Endothelial cell of umbilical vein (primary cell): ENCODE data around the gene UST. TPM values are rescaled to one million over a fixed set of nuclear protein-coding genes. Genes with fewer than 3 reads are reported as not detected.

Source experiments
- BruUV-seq: library from RNA; stranded (reverse); fragments of 400-500 nt; replicated peaks from 2 replicates; lab custom pipeline; 2021; lab: Mats Ljungman, UMichigan
- CTCF ChIA-PET: fragments of 300-600, 350-600 bp; sonication (Branson Sonifier 250); formaldehyde crosslinking; loops from one replicate; lab custom pipeline; 2021; ENCODE audit warnings: antibody characterized with exemption, inconsistent platforms; lab: Charles Lee
- POLR2A ChIA-PET: fragments of 300-600, 350-600 bp; sonication (Branson Sonifier 250); formaldehyde crosslinking; loops from one replicate; lab custom pipeline; 2021; ENCODE audit warnings: antibody characterized with exemption, inconsistent platforms; lab: Charles Lee
- DNase-seq: peaks from one replicate; pipeline ENCODE4 v3.0.0-alpha.2; 2011; ENCODE audit warnings: low read depth, low spot score
- FAIRE-seq: peaks from 2 replicates; lab custom pipeline; 2011; peaks lifted over from hg19 to GRCh38; lab: Jason Lieb, UNC
- H2AFZ ChIP-seq: 2 replicates; pipeline ENCODE4 v1.6.0; 2012; ENCODE audit warnings: low read depth, low read length, control low read depth, inconsistent platforms
- H3K27ac ChIP-seq: 2 replicates; pipeline ENCODE4 v1.5.1; 2011; ENCODE audit warnings: low read depth, mild to moderate bottlenecking, control low read depth, low read length, moderate library complexity; ENCODE audit not compliant: insufficient read depth
- H3K27me3 ChIP-seq, 2 experiments: 2 replicates each; pipeline versions ENCODE4 v1.6.0 to v1.6.1; 2011; ENCODE audit warnings: low read length in 2 of 2, mixed read lengths in 1 of 2; ENCODE audit not compliant: control insufficient read depth in 2 of 2, insufficient read depth in 2 of 2
- H3K36me3 ChIP-seq, 2 experiments: 2 replicates in 1 of 2; 3 replicates in 1 of 2; pipeline ENCODE4 v1.5.1; 2011; ENCODE audit warnings: low read length in 2 of 2, mild to moderate bottlenecking in 1 of 2, moderate library complexity in 1 of 2; ENCODE audit not compliant: control insufficient read depth in 2 of 2, insufficient read depth in 2 of 2; ENCODE audit errors: extremely low read depth in 1 of 2
- H3K4me1 ChIP-seq: 3 replicates; pipeline ENCODE4 v1.5.1; 2011; ENCODE audit warnings: mild to moderate bottlenecking, low read length; ENCODE audit not compliant: control insufficient read depth, insufficient read depth; ENCODE audit errors: extremely low read depth
- H3K4me2 ChIP-seq: 2 replicates; pipeline ENCODE4 v1.6.1; 2011; ENCODE audit warnings: low read length, control low read depth, mixed read lengths; ENCODE audit not compliant: insufficient read depth
- H3K4me3 ChIP-seq, 3 experiments: fragments of 200-600 bp in 1 of 3; sonication (generic), shearing (Covaris generic) in 1 of 3; replicated peaks in 1 of 3; 2 replicates each; pipeline ENCODE4 v1.5.1; 2011 to 2016; ENCODE audit warnings: control low read depth in 3 of 3, low read length in 3 of 3, mild to moderate bottlenecking in 2 of 3, inconsistent platforms in 1 of 3, low read depth in 1 of 3, moderate library complexity in 1 of 3; ENCODE audit not compliant: insufficient read depth in 1 of 3
- H3K79me2 ChIP-seq: 2 replicates; pipeline ENCODE4 v1.6.0; 2012; ENCODE audit warnings: low read length, inconsistent platforms; ENCODE audit not compliant: control insufficient read depth, insufficient read depth
- H3K9ac ChIP-seq: replicated peaks from 2 replicates; pipeline ENCODE3; 2011; ENCODE audit warnings: low read length, control low read depth; ENCODE audit not compliant: insufficient read depth; ENCODE audit errors: extremely low read depth
- H3K9me1 ChIP-seq: replicated peaks from 3 replicates; pipeline ENCODE4 v1.6.0; 2011; ENCODE audit warnings: mild to moderate bottlenecking, low read length; ENCODE audit not compliant: control insufficient read depth, insufficient read depth; ENCODE audit errors: extremely low read depth
- H3K9me3 ChIP-seq: replicated peaks from 2 replicates; pipeline ENCODE4 v1.5.1; 2012; ENCODE audit warnings: low read length, inconsistent platforms; ENCODE audit not compliant: control insufficient read depth, insufficient read depth
- H4K20me1 ChIP-seq: replicated peaks from 2 replicates; pipeline ENCODE3; 2011; ENCODE audit warnings: mild to moderate bottlenecking, low read length; ENCODE audit not compliant: control insufficient read depth, insufficient read depth; ENCODE audit errors: extremely low read depth
- CTCF ChIP-seq, 2 donors: IDR thresholded peaks; 1 replicate in 1 of 2; 2 replicates in 1 of 2; pipeline ENCODE4 v1.5.1; 2011; ENCODE audit warnings: low read length in 2 of 2, mild to moderate bottlenecking in 2 of 2, moderate library complexity in 2 of 2, control low read depth in 1 of 2, inconsistent platforms in 1 of 2, low read depth in 1 of 2; ENCODE audit not compliant: insufficient read depth in 1 of 2; ENCODE audit errors: extremely low read depth in 1 of 2
- EZH2 ChIP-seq: IDR thresholded peaks from 2 replicates; pipeline ENCODE4 v1.6.1; 2012; ENCODE audit warnings: borderline replicate concordance, low read depth, mild to moderate bottlenecking, moderate library complexity, low read length, inconsistent platforms; ENCODE audit not compliant: severe bottlenecking
- FOS ChIP-seq: IDR thresholded peaks from 2 replicates; pipeline ENCODE4 v1.6.1; 2011; ENCODE audit warnings: mild to moderate bottlenecking, low read length, moderate library complexity, borderline replicate concordance; ENCODE audit not compliant: insufficient read depth
- GATA2 ChIP-seq: IDR thresholded peaks from 2 replicates; pipeline ENCODE4 v1.7.0; 2011; ENCODE audit warnings: low read depth, mild to moderate bottlenecking, moderate library complexity, mixed read lengths, low read length; ENCODE audit not compliant: insufficient read length, insufficient read depth
- POLR2A ChIP-seq: IDR thresholded peaks from 2 replicates; pipeline ENCODE4 v1.6.1; 2012; ENCODE audit warnings: low read depth, mild to moderate bottlenecking, control low read depth, low read length
- POLR2AphosphoS5 ChIP-seq: IDR thresholded peaks from 2 replicates; pipeline ENCODE4 v1.6.1; 2012; ENCODE audit warnings: low read depth, mild to moderate bottlenecking, control low read depth, low read length, moderate library complexity; ENCODE audit not compliant: insufficient read depth
- dilution Hi-C: fragments of 300-500 bp; cut with MboI; formaldehyde crosslinking; loops from one replicate; pipeline ENCODE4 v1.15.0; 2019; ENCODE audit warnings: low sequenced_read_pairs; ENCODE audit not compliant: extremely low pct_ligation_motif_present
- intact Hi-C: fragments of 100-400 bp; cut with micrococcal nuclease; formaldehyde crosslinking; loops from one replicate; pipeline ENCODE4 v1.10.0; 2022
- polyA plus RNA-seq, 4 experiments: library from polyadenylated mRNA; depleted of rRNA in 3 of 4; stranded (reverse) in 3 of 4; unstranded in 1 of 4; fragments of >200 nt; gene quantifications; 2 replicates each; pipeline versions ENCODE4 v1.2.1 to v1.2.3, GENCODE V29; 2011 to 2012; ENCODE audit warnings: missing spikeins in 1 of 4
- total RNA-seq: library from RNA; stranded (reverse); gene quantifications from 2 replicates; pipeline ENCODE4 v1.2.3, GENCODE V29; 2021

Gene UST
- total and polyA plus RNA-seq, 2 donors (not counting 3 experiments of a cell fraction or from before 2014, with no cell fraction given) = 0.26 to 0.84 TPM

DNA sequence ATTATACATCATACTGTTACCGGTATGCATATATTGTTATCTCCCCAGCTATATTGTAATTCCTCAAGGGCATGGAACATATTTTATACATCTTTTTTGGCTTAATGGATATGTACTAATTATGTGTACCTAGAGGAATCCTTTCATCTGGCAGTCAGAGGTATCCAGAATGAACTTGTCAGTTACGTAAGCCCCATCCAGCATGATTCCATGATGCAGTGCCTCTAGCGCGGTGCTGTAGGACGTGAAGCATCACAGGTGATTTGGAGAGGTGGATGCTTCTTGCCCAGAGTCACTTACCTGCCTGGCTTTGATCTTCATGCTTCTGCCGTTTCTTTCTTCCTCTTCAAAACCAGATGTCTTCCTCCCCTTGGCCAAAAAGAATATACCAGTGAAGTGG, 159.1 kb downstream of the UST start:
- H3K79me2 ChIP-seq = no peaks in the 10 kb centered on the region
- H4K20me1 ChIP-seq = no peaks in the 10 kb centered on the region
- DNase-seq (no peak), FAIRE-seq (no peak)
- CTCF ChIA-PET = no interaction called here
- H3K4me3 ChIP-seq = no peak overlapping the region
- H3K4me2 ChIP-seq = no peak overlapping the region
- H3K9ac ChIP-seq = no peak overlapping the region
- TF ChIP-seq POLR2A = no peak
- TF ChIP-seq GATA2 = no peak
- no peak for TF ChIP-seq EZH2
- H2AFZ ChIP-seq = no peak overlapping the region
- H3K27ac ChIP-seq = no peak overlapping the region
- dilution Hi-C loops (no loop called here), intact Hi-C loops (no loop called here)
- no peaks in the 10 kb centered on the region for H3K27me3 ChIP-seq
- H3K36me3 ChIP-seq = no peaks in the 10 kb centered on the region
- no peaks in the 10 kb centered on the region for H3K4me1 ChIP-seq
- no peaks in the 10 kb centered on the region for H3K9me3 ChIP-seq
- BruUV-seq = no TSS peak
- POLR2A ChIA-PET = no interaction called here
- no peaks in the 10 kb centered on the region for H3K9me1 ChIP-seq

DNA sequence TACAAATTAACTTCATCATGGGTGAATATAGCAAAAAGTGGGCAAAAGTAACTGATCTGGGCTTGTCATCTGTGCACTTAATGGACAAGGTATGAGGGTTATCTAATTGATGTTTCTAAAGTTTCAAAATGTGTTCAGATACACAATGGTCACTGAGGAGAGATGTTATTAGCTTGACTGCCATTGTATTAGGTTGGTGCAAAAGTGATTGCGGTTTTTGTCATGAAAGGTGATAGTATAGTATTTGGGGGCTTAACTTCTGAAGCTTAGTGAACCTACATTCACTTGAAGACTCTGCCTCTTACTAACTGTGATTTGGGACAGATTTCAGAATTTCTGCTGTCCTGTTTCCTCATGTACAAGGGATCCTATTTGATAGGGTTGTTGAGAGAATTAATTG, 159.6 kb downstream of the UST start:
- Histone ChIP-seq H3K4me3 (no peak overlapping the region), H3K27ac (no peak overlapping the region), H3K4me1 (no peaks in the 10 kb centered on the region), H2AFZ (no peak overlapping the region), H3K9me1 (no peaks in the 10 kb centered on the region), H3K36me3 (no peaks in the 10 kb centered on the region), H3K9me3 (no peaks in the 10 kb centered on the region), H3K4me2 (no peak overlapping the region), H3K79me2 (no peaks in the 10 kb centered on the region), H3K9ac (no peak overlapping the region), H3K27me3 (no peaks in the 10 kb centered on the region), H4K20me1 (no peaks in the 10 kb centered on the region)
- dilution Hi-C loops = no loop called here
- DNase-seq = no peak
- no TSS peak for BruUV-seq
- intact Hi-C loops = no loop called here
- TF ChIP-seq FOS (no peak), CTCF (IDR thresholded peaks at IDR 0.05; ENCODE audit: extremely low read depth in 1 of 2, insufficient read depth in 1 of 2, low read depth in 1 of 2, low read length in 2 of 2) (no peak), POLR2AphosphoS5 (no peak), POLR2A (no peak)
- POLR2A ChIA-PET = no interaction called here
- FAIRE-seq = no peak
- CTCF ChIA-PET = no interaction called here
